MM.1S (cell line): ENCODE data around the gene BEND6.

Experiments
- DNase-seq: peaks from one replicate; pipeline ENCODE4 v3.0.0-alpha.2; 2015
- H2AFZ ChIP-seq: fragments of 300-600 bp; sonication (generic); 2 replicates; pipeline ENCODE4 v1.6.0; 2016; ENCODE audit warnings: antibody characterized with exemption, low read length
- H3F3A ChIP-seq: fragments of 300-600 bp; sonication (generic); 2 replicates; pipeline ENCODE4 v1.6.1; 2016; ENCODE audit warnings: mild to moderate bottlenecking, antibody characterized with exemption, low read length, moderate library complexity, mixed read lengths; ENCODE audit not compliant: insufficient read depth
- H3K27ac ChIP-seq: fragments of 300-600 bp; sonication (generic); 2 replicates; pipeline ENCODE4 v1.5.1; 2016; ENCODE audit warnings: mild to moderate bottlenecking, low read length
- H3K27me3 ChIP-seq: fragments of 300-600 bp; sonication (generic); replicated peaks from 2 replicates; pipeline ENCODE4 v1.6.0; 2016; ENCODE audit warnings: low read length; ENCODE audit not compliant: insufficient read depth
- H3K36me3 ChIP-seq: fragments of 300-600 bp; sonication (generic); replicated peaks from 2 replicates; pipeline ENCODE4 v1.6.1; 2016; ENCODE audit warnings: mild to moderate bottlenecking, low read length, mixed read lengths; ENCODE audit not compliant: insufficient read depth
- H3K4me1 ChIP-seq: fragments of 300-600 bp; sonication (generic); 2 replicates; pipeline ENCODE4 v1.6.1; 2016; ENCODE audit warnings: low read length, mixed read lengths
- H3K4me2 ChIP-seq: fragments of 300-600 bp; sonication (generic); 2 replicates; pipeline ENCODE4 v1.6.0; 2016; ENCODE audit warnings: low read depth, low read length
- H3K4me3 ChIP-seq: fragments of 300-600 bp; sonication (generic); 2 replicates; pipeline ENCODE4 v1.5.1; 2016; ENCODE audit warnings: low read length, mixed read lengths
- H3K79me2 ChIP-seq: fragments of 300-600 bp; sonication (generic); 2 replicates; pipeline ENCODE4 v1.6.1; 2016; ENCODE audit warnings: mixed run types, low read length, mixed read lengths
- H3K9ac ChIP-seq: fragments of 300-600 bp; sonication (generic); 2 replicates; pipeline ENCODE4 v1.6.1; 2016; ENCODE audit warnings: low read length, mixed read lengths
- H3K9me2 ChIP-seq: fragments of 300-600 bp; sonication (generic); replicated peaks from 2 replicates; pipeline ENCODE4 v1.6.1; 2016; ENCODE audit warnings: mild to moderate bottlenecking, low read length, mixed read lengths; ENCODE audit not compliant: insufficient read depth
- H3K9me3 ChIP-seq: fragments of 300-600 bp; sonication (generic); replicated peaks from 2 replicates; pipeline ENCODE4 v1.6.1; 2016; ENCODE audit warnings: mild to moderate bottlenecking, low read length, mixed read lengths; ENCODE audit not compliant: insufficient read depth
- H4K20me1 ChIP-seq: fragments of 300-600 bp; sonication (generic); 2 replicates; pipeline ENCODE4 v1.6.1; 2016; ENCODE audit warnings: mild to moderate bottlenecking, low read length, moderate library complexity, mixed read lengths; ENCODE audit not compliant: insufficient read depth
- EZH2 ChIP-seq: fragments of 300-600 bp; sonication (generic); optimal IDR thresholded peaks from 2 replicates; pipeline ENCODE3; 2017; ENCODE audit warnings: low read depth, mild to moderate bottlenecking, antibody characterized with exemption, low read length, mixed read lengths
- EZH2phosphoT487 ChIP-seq: fragments of 300-600 bp; sonication (generic); IDR thresholded peaks from 2 replicates; pipeline ENCODE4 v1.6.1; 2018; ENCODE audit warnings: antibody characterized with exemption, low read length
- TF ChIP-seq, protein P1 (sequence below): fragments of 300-600 bp; sonication (generic); IDR thresholded peaks from 2 replicates; pipeline ENCODE4 v1.5.1; 2016; ENCODE audit warnings: antibody characterized with exemption, low read length, mixed read lengths

The BEND6 gene

DNA sequence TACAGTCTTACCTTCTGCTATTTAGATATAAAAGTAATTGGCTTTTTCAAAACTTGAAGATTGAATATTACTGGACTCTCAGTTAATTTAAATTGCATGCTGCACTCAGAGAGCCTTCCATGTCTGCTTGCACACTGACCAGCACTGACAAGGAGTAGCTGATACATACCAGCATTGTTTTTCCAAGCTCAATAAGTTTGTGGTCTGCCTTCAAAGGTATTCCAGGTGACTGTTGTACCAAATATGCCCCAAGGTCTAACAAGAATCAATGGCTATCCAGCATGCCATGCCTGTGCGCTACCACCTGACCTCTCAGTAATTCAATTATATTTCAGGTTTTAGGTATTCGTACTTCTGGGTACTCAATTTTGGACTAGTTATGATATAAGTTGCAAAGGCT is 30.0 kb downstream of the BEND6 start:
- Histone ChIP-seq H3F3A (no peaks in the 10 kb centered on the region), H3K9me2 (no peaks in the 10 kb centered on the region), H3K9me3 (no peaks in the 10 kb centered on the region), H3K79me2 (no peaks in the 10 kb centered on the region), H3K27me3 (no peaks in the 10 kb centered on the region), H3K4me3 (no peak overlapping the region), H3K27ac (no peak overlapping the region), H3K4me2 (no peak overlapping the region), H2AFZ (no peak overlapping the region), H3K4me1 (no peaks in the 10 kb centered on the region), H3K9ac (no peak overlapping the region), H3K36me3 (no peaks in the 10 kb centered on the region), H4K20me1 (no peaks in the 10 kb centered on the region)
- TF ChIP-seq, protein P1, sequence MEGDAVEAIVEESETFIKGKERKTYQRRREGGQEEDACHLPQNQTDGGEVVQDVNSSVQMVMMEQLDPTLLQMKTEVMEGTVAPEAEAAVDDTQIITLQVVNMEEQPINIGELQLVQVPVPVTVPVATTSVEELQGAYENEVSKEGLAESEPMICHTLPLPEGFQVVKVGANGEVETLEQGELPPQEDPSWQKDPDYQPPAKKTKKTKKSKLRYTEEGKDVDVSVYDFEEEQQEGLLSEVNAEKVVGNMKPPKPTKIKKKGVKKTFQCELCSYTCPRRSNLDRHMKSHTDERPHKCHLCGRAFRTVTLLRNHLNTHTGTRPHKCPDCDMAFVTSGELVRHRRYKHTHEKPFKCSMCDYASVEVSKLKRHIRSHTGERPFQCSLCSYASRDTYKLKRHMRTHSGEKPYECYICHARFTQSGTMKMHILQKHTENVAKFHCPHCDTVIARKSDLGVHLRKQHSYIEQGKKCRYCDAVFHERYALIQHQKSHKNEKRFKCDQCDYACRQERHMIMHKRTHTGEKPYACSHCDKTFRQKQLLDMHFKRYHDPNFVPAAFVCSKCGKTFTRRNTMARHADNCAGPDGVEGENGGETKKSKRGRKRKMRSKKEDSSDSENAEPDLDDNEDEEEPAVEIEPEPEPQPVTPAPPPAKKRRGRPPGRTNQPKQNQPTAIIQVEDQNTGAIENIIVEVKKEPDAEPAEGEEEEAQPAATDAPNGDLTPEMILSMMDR, result no peak
- TF ChIP-seq EZH2 (no peak), EZH2phosphoT487 (no peak)
- DNase-seq, result no peak

DNA sequence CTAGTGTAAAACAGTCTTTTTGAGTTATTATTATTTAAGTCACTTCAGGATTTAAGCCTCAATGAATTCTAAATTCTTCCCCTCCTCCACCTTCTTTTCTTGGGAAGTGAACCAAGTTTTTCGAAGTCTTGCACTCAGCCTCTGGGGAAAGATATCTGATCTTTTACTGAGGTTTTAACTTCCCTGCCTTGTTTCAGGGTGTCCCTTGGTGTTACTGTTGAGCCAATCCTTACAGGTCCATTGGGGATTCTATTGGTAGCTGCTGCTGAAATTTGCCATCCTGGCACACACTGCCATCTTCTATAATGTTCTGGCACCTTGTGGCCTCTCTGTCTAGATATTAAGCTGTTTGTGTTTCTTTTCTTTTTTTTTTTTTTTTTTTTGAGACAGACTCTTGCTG is 31.7 kb downstream of the BEND6 start:
- TF ChIP-seq, protein P1, result no peak
- no peak for TF ChIP-seq EZH2
- no peak for TF ChIP-seq EZH2phosphoT487
- Histone ChIP-seq H3K79me2 (no peaks in the 10 kb centered on the region), H3K9ac (no peak overlapping the region), H3K4me3 (no peak overlapping the region), H3K4me2 (no peak overlapping the region), H3K9me2 (no peaks in the 10 kb centered on the region), H3K27me3 (no peaks in the 10 kb centered on the region), H3K27ac (no peak overlapping the region), H3K4me1 (no peaks in the 10 kb centered on the region), H2AFZ (no peak overlapping the region), H3K36me3 (no peaks in the 10 kb centered on the region), H3K9me3 (no peaks in the 10 kb centered on the region), H4K20me1 (no peaks in the 10 kb centered on the region), H3F3A (no peaks in the 10 kb centered on the region)
- DNase-seq, result no peak

DNA sequence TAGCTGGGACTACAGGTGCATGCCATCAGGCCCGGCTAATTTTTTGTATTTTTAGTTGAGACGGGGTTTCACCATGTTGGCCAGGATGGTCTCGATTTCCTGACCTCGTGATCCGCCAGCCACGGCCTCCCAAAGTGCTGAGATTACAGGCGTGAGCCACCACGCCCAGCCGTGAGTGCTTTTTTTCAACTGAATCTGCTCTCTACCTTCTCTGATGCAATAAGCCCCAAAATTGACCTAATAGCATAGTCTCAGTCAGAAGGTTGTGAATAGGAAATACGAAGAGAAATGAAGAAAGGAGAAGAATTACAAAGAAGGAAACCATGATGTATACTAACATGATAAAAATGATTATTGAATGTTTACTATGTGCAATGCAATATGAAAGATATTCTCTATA is 33.2 kb downstream of the BEND6 start:
- Histone ChIP-seq H3K27me3 (no peaks in the 10 kb centered on the region), H3K4me2 (no peak overlapping the region), H3K4me1 (0 out of 2 replicates have a peak, but pooled peaks cover 5% of the 10 kb centered on the region), H3F3A (no peaks in the 10 kb centered on the region), H3K4me3 (no peak overlapping the region), H3K9me2 (no peaks in the 10 kb centered on the region), H3K36me3 (no peaks in the 10 kb centered on the region), H3K79me2 (no peaks in the 10 kb centered on the region), H3K9ac (no peak overlapping the region), H3K9me3 (no peaks in the 10 kb centered on the region; the same call in 1 of the 2 replicates), H3K27ac (no peak overlapping the region), H2AFZ (no peak overlapping the region), H4K20me1 (no peaks in the 10 kb centered on the region)
- DNase-seq, result no peak
- TF ChIP-seq EZH2 (no peak), EZH2phosphoT487 (no peak)
- TF ChIP-seq, protein P1, result no peak
